ENCODE data around the gene WIPI1.

DNA sequence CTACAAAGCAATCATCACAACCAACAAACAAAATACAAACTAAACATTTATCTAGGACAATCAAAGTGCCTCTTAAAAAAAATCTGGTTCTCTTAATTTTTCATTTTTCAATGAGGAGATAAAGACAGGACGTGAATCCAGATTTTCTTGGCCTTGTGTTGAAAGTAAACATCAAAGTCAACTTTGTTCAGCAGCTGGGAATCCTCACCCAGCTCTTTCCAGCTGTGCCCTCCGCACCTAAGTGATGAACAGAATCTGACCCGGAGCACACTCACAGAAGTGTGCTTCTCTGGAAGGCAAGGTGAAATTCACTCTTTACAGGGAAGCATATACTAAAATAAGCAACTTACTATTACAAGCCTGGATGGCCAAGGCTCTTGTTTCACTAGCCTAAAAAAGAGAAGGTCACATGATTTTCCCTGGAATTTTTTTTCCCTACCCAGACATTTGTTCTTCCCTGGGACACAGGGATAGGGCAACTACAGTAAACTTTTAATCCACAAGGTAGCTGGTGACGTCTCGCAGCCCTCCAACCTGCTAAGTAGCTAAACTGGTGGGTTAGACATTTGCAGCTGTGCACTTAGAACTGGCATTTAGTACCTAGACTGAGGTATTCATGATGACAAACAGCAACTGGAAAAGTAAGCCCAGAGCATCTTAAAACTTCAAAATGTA lies 3.2 kb downstream of the WIPI1 start:
- no peak for TF ChIP-seq CTCF (IDR thresholded peaks at IDR 0.05; ENCODE audit: insufficient read depth, low read length)
- TF ChIP-seq POLR2AphosphoS5 (IDR thresholded peaks at IDR 0.05; ENCODE audit: low read depth) = no peak
- no peak for TF ChIP-seq SPI1 (IDR thresholded peaks at IDR 0.05; ENCODE audit: borderline replicate concordance, low read depth)
- no peak for TF ChIP-seq REST (IDR thresholded peaks at IDR 0.05; ENCODE audit: insufficient replicate concordance, low read depth)

Data from HL-60 (cell line).